Heart left ventricle (tissue), 16 donors: ENCODE measurements around the gene RNF217. TPM values are rescaled to one million over a fixed set of nuclear protein-coding genes. Genes with fewer than 3 reads are reported as not detected.

ENCODE experiments used
- ATAC-seq, 4 donors: fragments of 200-7000 bp; cut with Tn5 transposase; one replicate each; pipeline ENCODE4 v1.9.1; 2020 to 2022; ENCODE audit warnings: moderate library complexity in 4 of 4, mild to moderate bottlenecking in 3 of 4, moderate number of reproducible peaks in 1 of 4
- DNase-seq, 5 donors: peaks; one replicate each; pipeline ENCODE4 v3.0.0-alpha.2; 2020
- H3K27ac ChIP-seq, 12 donors: fragments of 200-600 bp; sonication (generic) in 4 of 12; one replicate each; pipeline versions ENCODE4 v1.5.0 to v1.8.0; 2016 to 2022; ENCODE audit warnings: mild to moderate bottlenecking in 2 of 12
- H3K27me3 ChIP-seq, 9 donors: fragments of 200-600 bp; sonication (generic) in 2 of 9; one replicate each; pipeline versions ENCODE4 v1.5.1 to v1.8.0; 2016 to 2022; ENCODE audit warnings: mild to moderate bottlenecking in 3 of 9
- H3K36me3 ChIP-seq, 9 donors: fragments of 200-600 bp; sonication (generic) in 2 of 9; one replicate each; pipeline versions ENCODE4 v1.5.0 to v1.8.0; 2018 to 2022; ENCODE audit warnings: mild to moderate bottlenecking in 2 of 9
- H3K4me1 ChIP-seq, 12 donors: fragments of 200-600 bp; sonication (generic) in 4 of 12; one replicate each; pipeline versions ENCODE4 v1.5.0 to v1.8.0; 2016 to 2022; ENCODE audit warnings: mild to moderate bottlenecking in 3 of 12
- H3K4me3 ChIP-seq, 12 donors: fragments of 200-600 bp; sonication (generic) in 4 of 12; one replicate each; pipeline versions ENCODE4 v1.5.0 to v1.8.0; 2017 to 2022; ENCODE audit warnings: mild to moderate bottlenecking in 9 of 12, moderate library complexity in 4 of 12
- H3K9me3 ChIP-seq, 12 donors: fragments of 200-600 bp; sonication (generic) in 4 of 12; one replicate each; pipeline versions ENCODE4 v1.5.0 to v1.8.0; 2016 to 2022; ENCODE audit warnings: mild to moderate bottlenecking in 1 of 12
- CTCF ChIP-seq, 12 donors: fragments of 200-600 bp; sonication (generic) in 4 of 12; IDR thresholded peaks; one replicate each; pipeline versions ENCODE4 v1.5.0 to v1.8.0; 2018 to 2022; ENCODE audit warnings: antibody characterized with exemption in 12 of 12, mild to moderate bottlenecking in 5 of 12
- POLR2A ChIP-seq, 2 donors: fragments of 450-650 bp; IDR thresholded peaks; one replicate each; pipeline ENCODE4 v1.6.1; 2017; ENCODE audit warnings: antibody characterized with exemption in 2 of 2, mild to moderate bottlenecking in 2 of 2, moderate library complexity in 2 of 2
- WGBS, 4 donors: extraction: QIAGEN DNeasy Blood & Tissue Kit in 2 of 4; methylation state at CpG; one replicate each; pipeline versions ENCODE4 v1.1.5 to v1.1.7; 2013 to 2018; 5-methylcytosine and 5-hydroxymethylcytosine counted together
- intact Hi-C, 10 donors: fragments of 100-400 bp; cut with DNase I; formaldehyde crosslinking; loops; one replicate each; pipeline versions ENCODE4 v1.11.1 to v1.14.2; 2022
- polyA plus RNA-seq, 2 donors: library from polyadenylated mRNA; stranded (reverse); fragments of 200-250 nt; gene quantifications; one replicate each; pipeline ENCODE4 v1.2.3, GENCODE V29; 2013
- total RNA-seq, 9 donors: library from RNA; depleted of rRNA in 2 of 9; stranded (reverse); fragments of >200 nt in 2 of 9; fragmentation: NEBNext Ultra II Directional in 3 of 9; extraction: Animal tissue kit (Norgen Biotek cat#: 25700) in 3 of 9; gene quantifications; one replicate each; pipeline versions ENCODE4 v1.1.0 to v1.2.4, GENCODE V29; 2016 to 2023
- donor health status: ischemic (EF 13 %, LVEDD 7.1; RV severe dilation, severe dysfunction).
- donor health status: healthy with polysubstance abuse.
- donor health status: DM: no; HTN: yes; CAD: no.
- donor health status: DM: no; HTN: no; CAD: no.
- donor health status: ischemic (EF 25% LVEDD 6.9; RV normal size, moderate dysfunction).
- donor health status: ischemic (EF 25% LVEDD 5.7; RV mildly dilated, moderate dysfunction).
- donor health status: healthy.
- donor health status: DM: yes; HTN: yes; CAD: no.
- donor health status: ischemic (EF 35%, LVEDD 5.7; RV mildly dilated, moderate dysfunction).
- donor health status: nonischemic (EF 11% LVEDD 7.7; RV severe dilation, severe dysfunction).
- donor health status: DM: yes; HTN: yes; CAD: no.
- donor health status: PGD.
- donor health status: ischemic (EF 29% LVEDD 5.4; RV normal size, mild dysfunction).
- donor health status: nonischemic (EF 23%, LVEDD 6.1; RV moderate dilation, normal function).

The RNF217 gene
- total and polyA plus RNA-seq, 11 donors = 2.2 to 21.6 (median 13.9) TPM

- TF ChIP-seq CTCF (IDR thresholded peaks at IDR 0.05) (no peak), POLR2A (IDR thresholded peaks at IDR 0.05) (no peak)
- Histone ChIP-seq H3K4me3 (no peak overlapping the region), H3K36me3 (no peaks in the 10 kb centered on the region), H3K27ac (no peak overlapping the region), H3K9me3 (no peaks in the 10 kb centered on the region), H3K4me1 (peaks cover 0 to 42% (median 21%) of the 10 kb centered on the region in 12 donors), H3K27me3 (no peaks in the 10 kb centered on the region)
- ATAC-seq (no peak), DNase-seq (no peak)
- intact Hi-C loops = no loop called here
Observed at GRCh38 chr6:125018136-125018535, 55.9 kb downstream of the RNF217 start.

GRCh38 chr6:125019281-125019680, 57.0 kb downstream of the RNF217 start:
- 90 to 97% (median 92%) methylated on average over 2 of the region's 2 CpGs for WGBS, 4 donors
- no peak for TF ChIP-seq CTCF (IDR thresholded peaks at IDR 0.05)
- no peak for TF ChIP-seq POLR2A (IDR thresholded peaks at IDR 0.05)
- DNase-seq (no peak), ATAC-seq (no peak)
- intact Hi-C loops = no loop called here
- Histone ChIP-seq H3K27ac (no peak overlapping the region), H3K4me3 (no peak overlapping the region), H3K9me3 (no peaks in the 10 kb centered on the region), H3K36me3 (no peaks in the 10 kb centered on the region), H3K27me3 (no peaks in the 10 kb centered on the region), H3K4me1 (peaks cover 0 to 36% (median 21%) of the 10 kb centered on the region in 12 donors)

GRCh38 chr6:125019918-125020317, 57.7 kb downstream of the RNF217 start:
- 49 to 74% (median 55%) methylated on average over 6 of the region's 6 CpGs for WGBS, 4 donors
- no peaks in the 10 kb centered on the region for H3K9me3 ChIP-seq
- H3K27ac ChIP-seq = peak overlapping the region in 3 of 12 donors; percentile 3 to 25 (median 12)
- peak; percentile 39 to 75 (median 64) for ATAC-seq
- peak in 1 of 5 donors; percentile 26 for DNase-seq
- intact Hi-C loops = no loop called here
- no peak overlapping the region for H3K4me3 ChIP-seq
- peaks cover 0 to 34% (median 21%) of the 10 kb centered on the region in 12 donors for H3K4me1 ChIP-seq
- TF ChIP-seq POLR2A (IDR thresholded peaks at IDR 0.05) (no peak), CTCF (IDR thresholded peaks at IDR 0.05) (no peak)
- no peaks in the 10 kb centered on the region for H3K36me3 ChIP-seq
- no peaks in the 10 kb centered on the region for H3K27me3 ChIP-seq

GRCh38 chr6:125020385-125020784, 58.1 kb downstream of the RNF217 start:
- ATAC-seq = peak in 3 of 4 donors; percentile 25 to 81 (median 29)
- no peak for TF ChIP-seq CTCF (IDR thresholded peaks at IDR 0.05)
- TF ChIP-seq POLR2A (IDR thresholded peaks at IDR 0.05) = no peak
- Histone ChIP-seq H3K27me3 (no peaks in the 10 kb centered on the region), H3K9me3 (no peaks in the 10 kb centered on the region), H3K27ac (peak overlapping the region in 3 of 12 donors; percentile 3 to 25 (median 7)), H3K4me1 (peaks cover 0 to 37% (median 21%) of the 10 kb centered on the region in 12 donors), H3K4me3 (no peak overlapping the region), H3K36me3 (no peaks in the 10 kb centered on the region)
- no peak for DNase-seq
- intact Hi-C loops = no loop called here
- WGBS, 4 donors = 45 to 54% (median 52%) methylated on average over 4 of the region's 4 CpGs
